Vagina (tissue), 2 donors: Measurements from ENCODE around the gene GNAL.

Source experiments
- CTCF ChIP-seq, 3 experiments: fragments of 450-650 bp in 2 of 3; fragments of 200-600 bp in 1 of 3; sonication (generic) in 1 of 3; IDR thresholded peaks; one replicate each; pipeline ENCODE4 v1.5.1; 2017 to 2019; ENCODE audit warnings: antibody characterized with exemption in 3 of 3, mild to moderate bottlenecking in 2 of 3, moderate library complexity in 2 of 3
- POLR2A ChIP-seq, 2 donors: fragments of 450-650 bp; IDR thresholded peaks; one replicate each; pipeline ENCODE4 v1.6.1; 2017; ENCODE audit warnings: antibody characterized with exemption in 2 of 2, mild to moderate bottlenecking in 2 of 2, moderate library complexity in 2 of 2
- POLR2AphosphoS5 ChIP-seq, 2 donors: sonication (generic); formaldehyde crosslinking; IDR thresholded peaks; one replicate each; pipeline ENCODE4 v1.9.0; 2017; ENCODE audit warnings: antibody characterized with exemption in 2 of 2, mild to moderate bottlenecking in 2 of 2, low read depth in 1 of 2; ENCODE audit not compliant: insufficient read depth in 1 of 2

- TF ChIP-seq POLR2AphosphoS5 (IDR thresholded peaks at IDR 0.05; ENCODE audit: insufficient read depth in 1 of 2, low read depth in 1 of 2) (no peak), POLR2A (IDR thresholded peaks at IDR 0.05) (no peak), CTCF (IDR thresholded peaks at IDR 0.05) (no peak)
Measured at GRCh38 chr18:11865071-11865470, 176.0 kb downstream of the GNAL start.
